Neural progenitor cell (in vitro differentiated cells): ENCODE data around the gene KIF9. TPM values are rescaled to one million over a fixed set of nuclear protein-coding genes. Genes with fewer than 3 reads are reported as not detected.
"Not testable (repeated sequence)": the region's sequence is repeated elsewhere in the genome, so short reads cannot be mapped to it uniquely, and the experiment has no call there.

Experiments used
- DNase-seq: peaks from one replicate; pipeline ENCODE4 v3.0.0-alpha.2; 2016; ENCODE audit warnings: low spot score
- H2AFZ ChIP-seq: fragments of 200-600 bp; sonication (generic); replicated peaks from 2 replicates; pipeline ENCODE4 v1.6.1; 2016; ENCODE audit warnings: antibody characterized with exemption
- H3F3A ChIP-seq: fragments of 200-600 bp; sonication (generic); 2 replicates; pipeline ENCODE4 v1.6.1; 2016; ENCODE audit warnings: antibody characterized with exemption, low read depth
- H3K27ac ChIP-seq: fragments of 200-600 bp; sonication (generic); 2 replicates; pipeline ENCODE4 v1.5.1; 2016; ENCODE audit warnings: mild to moderate bottlenecking
- H3K27me3 ChIP-seq: fragments of 200-600 bp; sonication (generic); 2 replicates; pipeline ENCODE4 v1.6.1; 2016; ENCODE audit warnings: mild to moderate bottlenecking, moderate library complexity
- H3K36me3 ChIP-seq: fragments of 200-600 bp; sonication (generic); 2 replicates; pipeline ENCODE4 v1.5.1; 2016
- H3K4me1 ChIP-seq: fragments of 200-600 bp; sonication (generic); 2 replicates; pipeline ENCODE4 v1.6.1; 2016; ENCODE audit warnings: mixed run types
- H3K4me2 ChIP-seq: fragments of 200-600 bp; sonication (generic); 2 replicates; pipeline ENCODE4 v1.6.1; 2016
- H3K4me3 ChIP-seq: fragments of 200-600 bp; sonication (generic); 2 replicates; pipeline ENCODE4 v1.5.1; 2016
- H3K79me2 ChIP-seq: fragments of 200-600 bp; sonication (generic); 2 replicates; pipeline ENCODE4 v1.6.1; 2016; ENCODE audit warnings: low read depth
- H3K9ac ChIP-seq: fragments of 200-600 bp; sonication (generic); 2 replicates; pipeline ENCODE4 v1.6.1; 2016
- H3K9me3 ChIP-seq: fragments of 200-600 bp; sonication (generic); 2 replicates; pipeline ENCODE4 v1.5.1; 2016; ENCODE audit warnings: low read depth
- H4K20me1 ChIP-seq: fragments of 200-600 bp; sonication (generic); 2 replicates; pipeline ENCODE4 v1.6.1; 2016; ENCODE audit warnings: low read depth
- H3K27ac Mint-ChIP-seq: 3 replicates; pipeline ENCODE4 v1.8.0; 2021; ENCODE audit warnings: mixed read lengths
- H3K27me3 Mint-ChIP-seq: 2 replicates; pipeline ENCODE4 v1.8.0; 2022; ENCODE audit warnings: low read depth, mild to moderate bottlenecking, inconsistent platforms, moderate library complexity, mixed read lengths; ENCODE audit not compliant: insufficient read depth
- H3K36me3 Mint-ChIP-seq: 3 replicates; pipeline ENCODE4 v1.8.0; 2021; ENCODE audit warnings: mixed read lengths
- H3K4me1 Mint-ChIP-seq: 3 replicates; pipeline ENCODE4 v1.8.0; 2021; ENCODE audit warnings: mixed read lengths
- H3K4me3 Mint-ChIP-seq: 3 replicates; pipeline ENCODE4 v1.8.0; 2021; ENCODE audit warnings: mild to moderate bottlenecking, moderate library complexity, mixed read lengths
- H3K9me3 Mint-ChIP-seq: 3 replicates; pipeline ENCODE4 v1.8.0; 2020; ENCODE audit warnings: mixed read lengths
- CTCF ChIP-seq: fragments of 200-600 bp; sonication (generic); IDR thresholded peaks from 2 replicates; pipeline ENCODE4 v1.5.1; 2017; ENCODE audit warnings: antibody characterized with exemption, mild to moderate bottlenecking
- EZH2 ChIP-seq: fragments of 200-600 bp; sonication (generic); IDR thresholded peaks from 2 replicates; pipeline ENCODE4 v1.6.1; 2017; ENCODE audit warnings: antibody characterized with exemption, mild to moderate bottlenecking, moderate library complexity
- EZH2phosphoT487 ChIP-seq: fragments of 200-600 bp; sonication (generic); IDR thresholded peaks from 2 replicates; pipeline ENCODE4 v1.6.1; 2017; ENCODE audit warnings: antibody characterized with exemption
- total RNA-seq: library from RNA; depleted of rRNA; stranded (reverse); fragments of >200 nt; gene quantifications from 2 replicates; pipeline ENCODE4 v1.2.3, GENCODE V29; 2015; ENCODE audit warnings: low replicate concordance

Gene KIF9
- total RNA-seq, 1 donor from 2014 or later: 6.4 TPM

GRCh38 chr3:47210863-47211405, 71.7 kb downstream of the KIF9 start:
- Mint-ChIP-seq H3K36me3 (no peaks in the 10 kb centered on the region), H3K4me3 (no peak overlapping the region)
- no peaks in the 10 kb centered on the region for H3F3A ChIP-seq

GRCh38 chr3:47206022-47206421, 76.6 kb downstream of the KIF9 start:
- not testable (repeated sequence) for H3K27me3 ChIP-seq, H3K9ac ChIP-seq, H3K4me3 ChIP-seq, H3K4me1 Mint-ChIP-seq, H3K4me1 ChIP-seq, H3K4me2 ChIP-seq, DNase-seq, H3K4me3 Mint-ChIP-seq, H3K27me3 Mint-ChIP-seq, H3K9me3 ChIP-seq, H4K20me1 ChIP-seq, H3F3A ChIP-seq, H3K27ac Mint-ChIP-seq, H3K36me3 Mint-ChIP-seq, H3K79me2 ChIP-seq, H3K27ac ChIP-seq, H3K36me3 ChIP-seq, H2AFZ ChIP-seq, H3K9me3 Mint-ChIP-seq

More at GRCh38 chr3:47210863-47211405, 71.7 kb downstream of the KIF9 start:
- Histone ChIP-seq H3K4me3 (no peak overlapping the region), H2AFZ (no peak overlapping the region), H3K4me1 (no peaks in the 10 kb centered on the region), H3K9ac (no peak overlapping the region), H3K36me3 (no peaks in the 10 kb centered on the region), H4K20me1 (no peaks in the 10 kb centered on the region), H3K4me2 (no peak overlapping the region), H3K9me3 (no peaks in the 10 kb centered on the region), H3K27ac (no peak overlapping the region), H3K27me3 (no peaks in the 10 kb centered on the region), H3K79me2 (no peaks in the 10 kb centered on the region)
- no peak overlapping the region for H3K27ac Mint-ChIP-seq
- no peak for DNase-seq
- H3K9me3 Mint-ChIP-seq: no peaks in the 10 kb centered on the region
- TF ChIP-seq EZH2phosphoT487: no peak
- no peak for TF ChIP-seq EZH2
- TF ChIP-seq CTCF: no peak
- peaks cover 2% of the 10 kb centered on the region for H3K27me3 Mint-ChIP-seq
- H3K4me1 Mint-ChIP-seq: no peaks in the 10 kb centered on the region

- no peaks in the 10 kb centered on the region for H3F3A ChIP-seq
- TF ChIP-seq EZH2phosphoT487 (no peak), EZH2 (no peak), CTCF (no peak)
Measured at GRCh38 chr3:47204875-47205274, 77.7 kb downstream of the KIF9 start.

GRCh38 chr3:47202542-47202941, 80.1 kb downstream of the KIF9 start:
- Mint-ChIP-seq H3K4me1 (no peaks in the 10 kb centered on the region), H3K27ac (no peak overlapping the region), H3K36me3 (no peaks in the 10 kb centered on the region), H3K27me3 (peaks cover 2% of the 10 kb centered on the region), H3K4me3 (no peak overlapping the region), H3K9me3 (no peaks in the 10 kb centered on the region)
- no peaks in the 10 kb centered on the region for H3K4me1 ChIP-seq
- no peaks in the 10 kb centered on the region for H3K36me3 ChIP-seq
- no peak overlapping the region for H3K9ac ChIP-seq
- no peak overlapping the region for H3K27ac ChIP-seq
- no peaks in the 10 kb centered on the region for H3K9me3 ChIP-seq
- H3K4me3 ChIP-seq: no peak overlapping the region
- H2AFZ ChIP-seq: no peak overlapping the region
- H3K27me3 ChIP-seq: no peaks in the 10 kb centered on the region
- no peak overlapping the region for H3K4me2 ChIP-seq
- H4K20me1 ChIP-seq: no peaks in the 10 kb centered on the region
- TF ChIP-seq EZH2phosphoT487: no peak
- TF ChIP-seq EZH2: no peak
- TF ChIP-seq CTCF: no peak
- DNase-seq: no peak
- H3F3A ChIP-seq: no peaks in the 10 kb centered on the region
- H3K79me2 ChIP-seq: no peaks in the 10 kb centered on the region

More at GRCh38 chr3:47204875-47205274, 77.7 kb downstream of the KIF9 start:
- Histone ChIP-seq H3K4me2 (no peak overlapping the region), H3K4me3 (no peak overlapping the region), H4K20me1 (no peaks in the 10 kb centered on the region), H3K27me3 (no peaks in the 10 kb centered on the region), H3K27ac (no peak overlapping the region), H3K4me1 (no peaks in the 10 kb centered on the region), H3K36me3 (no peaks in the 10 kb centered on the region), H3K9me3 (no peaks in the 10 kb centered on the region), H2AFZ (no peak overlapping the region), H3K9ac (no peak overlapping the region), H3K79me2 (no peaks in the 10 kb centered on the region)
- DNase-seq: no peak
- H3K36me3 Mint-ChIP-seq: no peaks in the 10 kb centered on the region
- H3K4me1 Mint-ChIP-seq: no peaks in the 10 kb centered on the region
- H3K27me3 Mint-ChIP-seq: no peaks in the 10 kb centered on the region
- no peak overlapping the region for H3K27ac Mint-ChIP-seq
- H3K9me3 Mint-ChIP-seq: no peaks in the 10 kb centered on the region
- no peak overlapping the region for H3K4me3 Mint-ChIP-seq
